Measurements from ENCODE around the gene ELL.

Gene ELL

GRCh38 chr19:18465214-18465963 is 56.5 kb downstream of the ELL start:
- no peak for TF ChIP-seq CTCF (IDR thresholded peaks at IDR 0.05; ENCODE audit: extremely low read depth, missing control alignments)
- DNase-seq (ENCODE audit: low spot score), result no peak

- no peak for TF ChIP-seq CTCF (IDR thresholded peaks at IDR 0.05; ENCODE audit: extremely low read depth, missing control alignments)
Measured at GRCh38 chr19:18464646-18465045, 57.2 kb downstream of the ELL start.

GRCh38 chr19:18461471-18461870 is 60.4 kb downstream of the ELL start:
- no peak for DNase-seq (ENCODE audit: low spot score)
- TF ChIP-seq CTCF (IDR thresholded peaks at IDR 0.05; ENCODE audit: extremely low read depth, missing control alignments), result no peak

More at GRCh38 chr19:18464646-18465045, 57.2 kb downstream of the ELL start:
- no peak for DNase-seq (ENCODE audit: low spot score)

- no peak for TF ChIP-seq CTCF (IDR thresholded peaks at IDR 0.05; ENCODE audit: extremely low read depth, missing control alignments)
- no peak for DNase-seq (ENCODE audit: low spot score)
Measured at GRCh38 chr19:18460900-18461299, 61.0 kb downstream of the ELL start.

GRCh38 chr19:18457483-18458331 is 64.2 kb downstream of the ELL start:
- TF ChIP-seq CTCF (IDR thresholded peaks at IDR 0.05; ENCODE audit: extremely low read depth, missing control alignments), result no peak
- DNase-seq (ENCODE audit: low spot score), result no peak

GRCh38 chr19:18456974-18457373 is 64.9 kb downstream of the ELL start:
- TF ChIP-seq CTCF (IDR thresholded peaks at IDR 0.05; ENCODE audit: extremely low read depth, missing control alignments), result no peak
- DNase-seq (ENCODE audit: low spot score), result no peak

GRCh38 chr19:18456279-18456678 is 65.6 kb downstream of the ELL start:
- DNase-seq (ENCODE audit: low spot score), result no peak
- TF ChIP-seq CTCF (IDR thresholded peaks at IDR 0.05; ENCODE audit: extremely low read depth, missing control alignments), result no peak

Measured in GM20000 (cell line).